Tibial nerve (tissue), 4 donors: ENCODE measurements around the gene RNF181. TPM values are rescaled to one million over a fixed set of nuclear protein-coding genes. Genes with fewer than 3 reads are reported as not detected.

Experiments used
- DNase-seq, 2 donors: peaks; one replicate each; pipeline ENCODE4 v3.0.0-alpha.2; 2019; ENCODE audit warnings: low spot score in 2 of 2
- H3K27ac ChIP-seq, 4 donors: fragments of 200-600 bp; sonication (generic) in 3 of 4; one replicate each; pipeline ENCODE4 v1.5.1; 2017 to 2019; ENCODE audit warnings: mild to moderate bottlenecking in 1 of 4
- H3K27me3 ChIP-seq, 2 donors: fragments of 200-600 bp; sonication (generic) in 1 of 2; one replicate each; pipeline versions ENCODE4 v1.5.1 to v1.6.0; 2017 to 2019
- H3K36me3 ChIP-seq, 3 donors: fragments of 200-600 bp; sonication (generic); one replicate each; pipeline ENCODE4 v1.5.1; 2018 to 2019
- H3K4me1 ChIP-seq, 4 donors: fragments of 200-600 bp; sonication (generic) in 3 of 4; one replicate each; pipeline ENCODE4 v1.5.1; 2017 to 2019
- H3K4me3 ChIP-seq, 4 donors: fragments of 200-600 bp; sonication (generic) in 3 of 4; one replicate each; pipeline ENCODE4 v1.5.1; 2017 to 2019; ENCODE audit warnings: mild to moderate bottlenecking in 1 of 4, moderate library complexity in 1 of 4
- H3K9me3 ChIP-seq, 4 donors: fragments of 200-600 bp; sonication (generic) in 3 of 4; one replicate each; pipeline ENCODE4 v1.5.1; 2017 to 2019
- CTCF ChIP-seq, 5 experiments: fragments of 200-600 bp in 3 of 5; fragments of 450-650 bp in 2 of 5; sonication (generic) in 3 of 5; IDR thresholded peaks; one replicate each; pipeline ENCODE4 v1.5.1; 2016 to 2019; ENCODE audit warnings: antibody characterized with exemption in 5 of 5, mild to moderate bottlenecking in 3 of 5, moderate library complexity in 2 of 5
- EP300 ChIP-seq, 2 donors: sonication (generic); formaldehyde crosslinking; IDR thresholded peaks; one replicate each; pipeline ENCODE4 v1.6.1; 2017; ENCODE audit warnings: antibody characterized with exemption in 2 of 2, mild to moderate bottlenecking in 1 of 2
- POLR2A ChIP-seq, 2 donors: fragments of 450-650 bp; IDR thresholded peaks; one replicate each; pipeline ENCODE4 v1.6.1; 2017; ENCODE audit warnings: antibody characterized with exemption in 2 of 2, mild to moderate bottlenecking in 2 of 2, moderate library complexity in 2 of 2
- WGBS, 2 donors: methylation state at CpG; one replicate each; pipeline ENCODE4 v1.1.5; 2018; 5-methylcytosine and 5-hydroxymethylcytosine counted together
- total RNA-seq, 4 donors: library from RNA; depleted of rRNA; stranded (reverse); fragments of >200 nt; gene quantifications; one replicate each; pipeline ENCODE4 v1.1.0, GENCODE V29; 2016

RNF181 gene
- total RNA-seq, 4 donors from 2014 or later = 117 to 212 (median 162) TPM

- 2 to 3% methylated on average over 14 of the region's 14 CpGs for WGBS, 2 donors
- H3K27me3 ChIP-seq = no peaks in the 10 kb centered on the region
- peak overlapping the region; percentile 77 to 89 (median 82) for H3K4me3 ChIP-seq
- peaks cover 0 to 30% (median 17%) of the 10 kb centered on the region in 4 donors for H3K4me1 ChIP-seq
- H3K27ac ChIP-seq = peak overlapping the region; percentile 80 to 92 (median 90)
- TF ChIP-seq CTCF (IDR thresholded peaks at IDR 0.05) = no peak
- no peak for TF ChIP-seq EP300 (IDR thresholded peaks at IDR 0.05)
- no peak for TF ChIP-seq POLR2A (IDR thresholded peaks at IDR 0.05)
- H3K9me3 ChIP-seq = no peaks in the 10 kb centered on the region
- DNase-seq = no peak
- H3K36me3 ChIP-seq = peaks cover 0 to 32% (median 0%) of the 10 kb centered on the region in 3 donors
These were observed 34.7 kb upstream of the RNF181 start for GRCh38 chr2:85560812-85561279.

GRCh38 chr2:85561280-85562212 is 34.0 kb upstream of the RNF181 start, which contains the start of gene GGCX:
TSS of gene GGCX (minus strand) at chr2:85561493. CDS start at chr2:85561428, 65 bp downstream.
- no peaks in the 10 kb centered on the region for H3K27me3 ChIP-seq
- H3K36me3 ChIP-seq = peaks cover 0 to 25% (median 0%) of the 10 kb centered on the region in 3 donors
- DNase-seq = peak; percentile 92
- no peaks in the 10 kb centered on the region for H3K9me3 ChIP-seq
- peak within 1 kb of the TSS; percentile 77 to 89 (median 82) for H3K4me3 ChIP-seq
- peak within 1 kb of the TSS; percentile 80 to 92 (median 90) for H3K27ac ChIP-seq
- WGBS, 2 donors = 4% methylated on average over 51 to 61 of the region's 64 CpGs
- peak; percentile 69 to 71 for TF ChIP-seq POLR2A (IDR thresholded peaks at IDR 0.05)
- TF ChIP-seq EP300 (IDR thresholded peaks at IDR 0.05) = peak; percentile 73 to 95
- peak in 4 of 5 experiments; percentile 6 to 85 (median 42) for TF ChIP-seq CTCF (IDR thresholded peaks at IDR 0.05)
- H3K4me1 ChIP-seq = peaks cover 0 to 30% (median 17%) of the 10 kb centered on the region in 4 donors

- WGBS, 2 donors = 86 to 87% methylated on average over 5 of the region's 5 CpGs
- no peak for TF ChIP-seq POLR2A (IDR thresholded peaks at IDR 0.05)
- TF ChIP-seq EP300 (IDR thresholded peaks at IDR 0.05) = peak in 1 of 2 donors; percentile 26
- H3K27me3 ChIP-seq = no peaks in the 10 kb centered on the region
- H3K9me3 ChIP-seq = no peaks in the 10 kb centered on the region
- peaks cover 0 to 2% (median 0%) of the 10 kb centered on the region in 3 donors for H3K36me3 ChIP-seq
- H3K4me1 ChIP-seq = peaks cover 0 to 24% (median 17%) of the 10 kb centered on the region in 4 donors
- DNase-seq = no peak
- no peak overlapping the region for H3K27ac ChIP-seq
- no peak overlapping the region for H3K4me3 ChIP-seq
These were observed 31.4 kb upstream of the RNF181 start for GRCh38 chr2:85564144-85564563.

- no peak for DNase-seq
- H3K27me3 ChIP-seq = no peaks in the 10 kb centered on the region
- H3K4me1 ChIP-seq = peaks cover 0 to 6% (median 3%) of the 10 kb centered on the region in 4 donors
- H3K4me3 ChIP-seq = no peak overlapping the region
- no peak overlapping the region for H3K27ac ChIP-seq
- H3K9me3 ChIP-seq = no peaks in the 10 kb centered on the region
- 80 to 87% methylated on average over 4 of the region's 4 CpGs for WGBS, 2 donors
- TF ChIP-seq CTCF (IDR thresholded peaks at IDR 0.05) (no peak), EP300 (IDR thresholded peaks at IDR 0.05) (no peak), POLR2A (IDR thresholded peaks at IDR 0.05) (no peak)
- no peaks in the 10 kb centered on the region for H3K36me3 ChIP-seq
These were observed 29.3 kb upstream of the RNF181 start for GRCh38 chr2:85566265-85566664.

GRCh38 chr2:85575739-85576138 is 19.8 kb upstream of the RNF181 start:
- H3K4me1 ChIP-seq = peaks cover 0 to 37% (median 19%) of the 10 kb centered on the region in 4 donors
- no peaks in the 10 kb centered on the region for H3K36me3 ChIP-seq
- TF ChIP-seq EP300 (IDR thresholded peaks at IDR 0.05) (no peak), POLR2A (IDR thresholded peaks at IDR 0.05) (no peak), CTCF (IDR thresholded peaks at IDR 0.05) (no peak)
- DNase-seq = no peak
- no peak overlapping the region for H3K4me3 ChIP-seq
- no peak overlapping the region for H3K27ac ChIP-seq
- H3K9me3 ChIP-seq = no peaks in the 10 kb centered on the region
- WGBS, 2 donors = 78 to 83% methylated on average over 8 of the region's 8 CpGs
- H3K27me3 ChIP-seq = no peaks in the 10 kb centered on the region
